GM12878 (cell line): ENCODE measurements around the gene TMEM63B. TPM values are rescaled to one million over a fixed set of nuclear protein-coding genes. Genes with fewer than 3 reads are reported as not detected.

Experiments used
- ATAC-seq: fragments of 200-7000 bp; cut with Tn5 transposase; 3 replicates; pipeline ENCODE4 v1.9.1; 2020; ENCODE audit warnings: mild to moderate bottlenecking, moderate library complexity
- BruUV-seq: library from RNA; stranded (reverse); fragments of 400-500 nt; replicated peaks from 2 replicates; lab custom pipeline; 2021; lab: Mats Ljungman, UMichigan
- CTCF ChIA-PET: fragments of 300-600 bp; sonication (Branson Sonifier 250); formaldehyde crosslinking; extraction: SDS; loops from one replicate; lab custom pipeline; 2021; ENCODE audit warnings: inconsistent platforms; lab: Yijun Ruan, JAX
- POLR2A ChIA-PET: fragments of 350-600 bp; formaldehyde crosslinking; extraction: SDS; loops from one replicate; lab custom pipeline; 2021; ENCODE audit warnings: inconsistent platforms; lab: Charles Lee
- RAD21 ChIA-PET: fragments of 300-600 bp; sonication (Branson Sonifier 250); formaldehyde crosslinking; loops from one replicate; lab custom pipeline; 2023; ENCODE audit warnings: antibody characterized with exemption; ENCODE audit not compliant: unreplicated experiment; lab: Charles Lee
- SMC1A ChIA-PET: fragments of 300-600 bp; sonication (Branson Sonifier 250); formaldehyde crosslinking; loops from one replicate; lab custom pipeline; 2023; ENCODE audit not compliant: unreplicated experiment, uncharacterized antibody; lab: Charles Lee
- DNase-seq: peaks from one replicate; pipeline ENCODE4 v3.0.0-alpha.2; 2011; ENCODE audit warnings: low read depth, low spot score
- FAIRE-seq: peaks from 3 replicates; lab custom pipeline; 2011; peaks lifted over from hg19 to GRCh38; lab: Jason Lieb, UNC
- H2AFZ ChIP-seq: 2 replicates; pipeline ENCODE4 v1.6.0; 2011; ENCODE audit warnings: low read depth, low read length, control low read depth; ENCODE audit not compliant: control insufficient read depth
- H3K27ac ChIP-seq: 2 replicates; pipeline ENCODE4 v1.5.1; 2011; ENCODE audit warnings: control low read depth; ENCODE audit not compliant: control insufficient read depth, insufficient read depth
- H3K27me3 ChIP-seq, 2 experiments: replicated peaks in 1 of 2; 2 replicates each; pipeline versions ENCODE4 v1.6.0 to v1.6.1; 2011; ENCODE audit warnings: low read length in 1 of 2; ENCODE audit not compliant: control insufficient read depth in 2 of 2, insufficient read depth in 2 of 2
- H3K36me3 ChIP-seq, 2 experiments: 2 replicates each; pipeline ENCODE4 v1.5.1; 2011; ENCODE audit warnings: low read length in 1 of 2; ENCODE audit not compliant: control insufficient read depth in 2 of 2, insufficient read depth in 2 of 2
- H3K4me1 ChIP-seq: 2 replicates; pipeline ENCODE4 v1.6.1; 2011; ENCODE audit warnings: mild to moderate bottlenecking, low read length, moderate library complexity, mixed read lengths; ENCODE audit not compliant: control insufficient read depth, insufficient read depth
- H3K4me2 ChIP-seq: 2 replicates; pipeline ENCODE4 v1.6.0; 2011; ENCODE audit warnings: control low read depth; ENCODE audit not compliant: control insufficient read depth, insufficient read depth
- H3K4me3 ChIP-seq: fragments of 200-600 bp; sonication (generic); 2 replicates; pipeline ENCODE4 v1.5.1; 2016
- H3K79me2 ChIP-seq: 2 replicates; pipeline ENCODE4 v1.6.0; 2011; ENCODE audit warnings: low read length; ENCODE audit not compliant: control insufficient read depth, insufficient read depth
- H3K9ac ChIP-seq: 2 replicates; pipeline ENCODE4 v1.8.0; 2011; ENCODE audit warnings: low read length, control low read depth, mixed read lengths; ENCODE audit not compliant: control insufficient read depth, insufficient read depth
- H3K9me3 ChIP-seq: replicated peaks from 3 replicates; pipeline ENCODE4 v1.5.1; 2011; ENCODE audit warnings: mild to moderate bottlenecking, low read length; ENCODE audit not compliant: control insufficient read depth, insufficient read depth
- H4K20me1 ChIP-seq: 2 replicates; pipeline ENCODE4 v1.6.0; 2011; ENCODE audit not compliant: control insufficient read depth, insufficient read depth
- CUX1 ChIP-seq: IDR thresholded peaks from 2 replicates; pipeline ENCODE4 v1.6.1; 2012; ENCODE audit warnings: improper control_type of control experiment, low read depth, low read length; ENCODE audit not compliant: insufficient replicate concordance
- EP300 ChIP-seq, 2 experiments: fragments of 150-350 bp in 1 of 2; IDR thresholded peaks; 2 replicates each; pipeline ENCODE4 v1.6.1; 2011 to 2012; ENCODE audit warnings: low read depth in 2 of 2, low read length in 2 of 2, borderline replicate concordance in 1 of 2, improper control_type of control experiment in 1 of 2, inconsistent platforms in 1 of 2; ENCODE audit not compliant: control insufficient read depth in 1 of 2
- FOXK2 ChIP-seq: fragments of 450-650 bp; IDR thresholded peaks from 2 replicates; pipeline ENCODE4 v1.6.1; 2017; ENCODE audit warnings: mild to moderate bottlenecking, moderate library complexity
- HDGF ChIP-seq: fragments of 450-650 bp; IDR thresholded peaks from 2 replicates; pipeline ENCODE4 v1.6.1; 2016; ENCODE audit warnings: antibody characterized with exemption
- NFXL1 ChIP-seq: fragments of 450-650 bp; IDR thresholded peaks from 2 replicates; pipeline ENCODE4 v1.6.1; 2017; ENCODE audit warnings: antibody characterized with exemption, mild to moderate bottlenecking, borderline replicate concordance
- NR2C2 ChIP-seq: IDR thresholded peaks from 2 replicates; pipeline ENCODE4 v1.6.1; 2011; ENCODE audit warnings: borderline replicate concordance, low read depth; ENCODE audit not compliant: control insufficient read depth, insufficient read length
- SREBF2 ChIP-seq: IDR thresholded peaks from 2 replicates; pipeline ENCODE4 v1.6.1; 2012; ENCODE audit warnings: mild to moderate bottlenecking, low read length
- STAT1 ChIP-seq: fragments of 450-650 bp; conservative IDR thresholded peaks from 2 replicates; pipeline ENCODE4 v1.6.1; 2014; ENCODE audit warnings: antibody characterized with exemption, mild to moderate bottlenecking
- SUPT20H ChIP-seq: IDR thresholded peaks from 2 replicates; pipeline ENCODE4 v1.6.1; 2011; ENCODE audit warnings: low read depth, mild to moderate bottlenecking, low read length, moderate library complexity, borderline replicate concordance; ENCODE audit not compliant: control insufficient read depth
- USF1 ChIP-seq: IDR thresholded peaks from 2 replicates; pipeline ENCODE4 v1.6.1; 2011; ENCODE audit warnings: borderline replicate concordance, low read depth, mild to moderate bottlenecking, moderate library complexity, mixed read lengths, low read length; ENCODE audit not compliant: insufficient read depth; ENCODE audit errors: extremely low read length
- YBX1 ChIP-seq: fragments of 450-650 bp; IDR thresholded peaks from 2 replicates; pipeline ENCODE4 v1.6.1; 2016; ENCODE audit warnings: antibody characterized with exemption
- ZZZ3 ChIP-seq: IDR thresholded peaks from 2 replicates; pipeline ENCODE4 v1.6.1; 2011; ENCODE audit warnings: low read depth; ENCODE audit not compliant: control insufficient read depth, insufficient read length
- WGBS: methylation state at CpG from one replicate; pipeline ENCODE4 v1.1.6; 2016; ENCODE audit warnings: low lambda C conversion rate; ENCODE audit not compliant: insufficient replicate concordance, insufficient coverage; ENCODE audit errors: missing lambda C conversion rate; 5-methylcytosine and 5-hydroxymethylcytosine counted together
- in situ Hi-C: fragments of 300-500 bp; cut with MboI; formaldehyde crosslinking; loops from 9 replicates; pipeline ENCODE4 v1.14.3; 2018; ENCODE audit warnings: mixed read lengths
- intact Hi-C: fragments of 100-400 bp; cut with micrococcal nuclease; formaldehyde crosslinking; loops from one replicate; pipeline ENCODE4 v1.14.2; 2022; ENCODE audit not compliant: unreplicated experiment
- polyA plus RNA-seq, 11 experiments: library from polyadenylated mRNA; depleted of rRNA in 4 of 11; unstranded in 6 of 11; stranded (reverse) in 5 of 11; fragments of >200 nt; fragmentation: Nextera tagmentation in 4 of 11; fragmentation: Illumina TruSeq in 1 of 11; extraction: Ambion mirVana in 4 of 11; extraction: Trizol in 1 of 11; gene quantifications; 1 replicate in 1 of 11; 2 replicates in 10 of 11; pipeline versions ENCODE4 v1.2.1 to v1.2.3, GENCODE V29; 2011 to 2016; ENCODE audit warnings: inconsistent platforms in 2 of 11, missing spikeins in 2 of 11, low read depth in 1 of 11
- total RNA-seq, 4 experiments: library from RNA; depleted of rRNA in 3 of 4; stranded (reverse); fragments of >200 nt in 3 of 4; fragmentation: Illumina TruSeq in 1 of 4; extraction: Trizol in 1 of 4; gene quantifications; 2 replicates each; pipeline versions ENCODE4 v1.2.1 to v1.2.3, GENCODE V29; 2013 to 2021
- TF ChIP-seq, protein P1 (sequence below): fragments of 450-650 bp; IDR thresholded peaks from 2 replicates; pipeline ENCODE4 v1.6.1; 2017; ENCODE audit warnings: mild to moderate bottlenecking, low read depth, inconsistent platforms; ENCODE audit not compliant: poor library complexity, severe bottlenecking

Gene TMEM63B
- total and polyA plus RNA-seq, 10 of the 15 experiments (the other 5 are each of a cell fraction or from before 2014, with no cell fraction given): 0.09 to 15.0 (median 7.1) TPM; not detected in 1

GRCh38 chr6:44135173-44135758 is 7.9 kb downstream of the TMEM63B start:
- Histone ChIP-seq H4K20me1 (no peaks in the 10 kb centered on the region), H2AFZ (no peak overlapping the region), H3K4me3 (no peak overlapping the region), H3K4me1 (no peaks in the 10 kb centered on the region), H3K27ac (no peak overlapping the region), H3K4me2 (no peak overlapping the region), H3K9ac (no peak overlapping the region), H3K79me2 (no peaks in the 10 kb centered on the region), H3K9me3 (no peaks in the 10 kb centered on the region), H3K27me3 (no peaks in the 10 kb centered on the region), H3K36me3 (no peaks in the 10 kb centered on the region; a peak in 1 of 4 replicates)
- SMC1A ChIA-PET: no interaction called here
- 78% methylated on average over 9 of the region's 10 CpGs for WGBS
- no TSS peak for BruUV-seq
- intact Hi-C loops (no loop called here), in situ Hi-C loops (no loop called here)
- DNase-seq (no peak), FAIRE-seq (no peak), ATAC-seq (no peak)
- RAD21 ChIA-PET: interaction anchor here (0.6 to 1.2 kb wide), 2 partner anchors 18 to 39 kb away, joined by 3 read pairs; no protein-coding TSS in a partner anchor
- POLR2A ChIA-PET: no interaction called here
- CTCF ChIA-PET: interaction anchor here (0.6 to 0.9 kb wide), 2 partner anchors 39 to 498 kb away, joined by 3 read pairs; no protein-coding TSS in a partner anchor
- no peak for TF ChIP-seq SREBF2
- no peak for TF ChIP-seq STAT1
- TF ChIP-seq USF1: no peak
- TF ChIP-seq EP300 (IDR thresholded peaks at IDR 0.05; ENCODE audit: borderline replicate concordance in 1 of 2, control insufficient read depth in 1 of 2, low read depth in 2 of 2, low read length in 2 of 2): no peak
- no peak for TF ChIP-seq ZZZ3
- no peak for TF ChIP-seq FOXK2
- TF ChIP-seq NFXL1: no peak
- no peak for TF ChIP-seq YBX1
- TF ChIP-seq NR2C2: no peak
- no peak for TF ChIP-seq CUX1
- TF ChIP-seq HDGF: no peak
- TF ChIP-seq SUPT20H: no peak
- TF ChIP-seq, protein P1, sequence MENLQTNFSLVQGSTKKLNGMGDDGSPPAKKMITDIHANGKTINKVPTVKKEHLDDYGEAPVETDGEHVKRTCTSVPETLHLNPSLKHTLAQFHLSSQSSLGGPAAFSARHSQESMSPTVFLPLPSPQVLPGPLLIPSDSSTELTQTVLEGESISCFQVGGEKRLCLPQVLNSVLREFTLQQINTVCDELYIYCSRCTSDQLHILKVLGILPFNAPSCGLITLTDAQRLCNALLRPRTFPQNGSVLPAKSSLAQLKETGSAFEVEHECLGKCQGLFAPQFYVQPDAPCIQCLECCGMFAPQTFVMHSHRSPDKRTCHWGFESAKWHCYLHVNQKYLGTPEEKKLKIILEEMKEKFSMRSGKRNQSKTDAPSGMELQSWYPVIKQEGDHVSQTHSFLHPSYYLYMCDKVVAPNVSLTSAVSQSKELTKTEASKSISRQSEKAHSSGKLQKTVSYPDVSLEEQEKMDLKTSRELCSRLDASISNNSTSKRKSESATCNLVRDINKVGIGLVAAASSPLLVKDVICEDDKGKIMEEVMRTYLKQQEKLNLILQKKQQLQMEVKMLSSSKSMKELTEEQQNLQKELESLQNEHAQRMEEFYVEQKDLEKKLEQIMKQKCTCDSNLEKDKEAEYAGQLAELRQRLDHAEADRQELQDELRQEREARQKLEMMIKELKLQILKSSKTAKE: no peak
